Stimulated activated CD4-positive, alpha-beta T cell treated with anti-CD3 and anti-CD28 coated beads, Interleukin-2, amount 100 ng/mL, for 48 hours (primary cell): ENCODE data around the gene PAPSS2.

Source experiments
- DNase-seq, 2 donors: peaks; one replicate each; pipeline ENCODE4 v3.0.0-alpha.2; 2020

PAPSS2 gene

GRCh38 chr10:87672551-87672950 is 12.9 kb downstream of the PAPSS2 start:
- no peak for DNase-seq

DNA sequence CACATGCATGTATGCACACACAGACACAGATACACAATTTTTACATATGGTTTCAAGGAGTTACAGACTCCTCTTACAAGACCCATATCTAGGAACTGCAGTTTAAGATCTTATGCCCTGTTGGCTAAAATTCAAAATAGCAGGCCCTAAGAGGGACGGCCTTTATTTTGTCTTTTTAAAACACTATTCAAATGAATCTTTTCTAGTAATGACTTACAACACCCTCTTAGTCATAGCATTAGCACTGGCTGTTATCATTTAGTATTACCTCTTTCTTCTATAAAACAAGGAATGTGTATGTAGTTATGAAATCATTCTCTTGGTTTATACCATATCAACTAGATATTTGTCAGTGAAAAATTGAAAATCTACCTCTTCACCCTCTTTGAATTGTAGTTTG is 15.3 kb downstream of the PAPSS2 start:
- DNase-seq, result no peak

- DNase-seq, result no peak
These were observed 16.0 kb downstream of the PAPSS2 start for GRCh38 chr10:87675396-87676376.

DNA sequence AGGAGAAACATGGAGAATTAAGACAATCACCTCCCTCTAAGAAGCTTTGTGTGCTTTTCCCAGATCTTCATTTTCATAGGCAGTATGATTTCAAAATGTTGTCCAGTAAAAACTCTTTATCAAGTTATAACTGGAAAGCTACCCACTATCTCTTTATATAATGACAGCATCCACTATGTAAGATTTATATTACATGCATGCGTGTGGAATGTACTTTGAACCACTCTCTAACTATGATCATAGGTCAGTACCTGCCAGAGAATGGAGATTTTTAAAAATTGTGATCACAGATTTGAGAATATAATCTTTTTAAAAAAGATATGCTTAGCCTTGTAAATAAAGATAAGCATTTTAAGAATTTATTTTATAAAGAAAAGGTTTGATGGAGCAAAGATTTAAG is 17.9 kb downstream of the PAPSS2 start:
- DNase-seq, result no peak

DNA sequence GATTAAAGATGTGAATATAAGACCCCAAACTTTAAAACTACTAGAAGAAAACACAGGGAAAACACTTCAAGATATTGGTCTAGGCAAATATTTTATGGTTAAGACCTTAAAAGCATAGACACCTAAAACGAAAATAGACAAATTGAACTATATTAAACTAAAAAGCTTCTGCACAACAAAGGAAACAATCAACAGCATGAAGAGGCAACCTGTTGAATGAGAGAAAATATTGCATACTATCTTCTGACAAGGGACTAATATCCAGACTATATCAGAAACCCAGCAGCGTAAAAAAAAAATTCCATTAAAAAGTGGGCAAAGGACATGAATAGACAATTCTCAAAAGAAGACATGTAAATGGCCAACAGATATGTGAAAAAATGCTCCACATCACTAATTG is 18.6 kb downstream of the PAPSS2 start:
- DNase-seq, result no peak

DNA sequence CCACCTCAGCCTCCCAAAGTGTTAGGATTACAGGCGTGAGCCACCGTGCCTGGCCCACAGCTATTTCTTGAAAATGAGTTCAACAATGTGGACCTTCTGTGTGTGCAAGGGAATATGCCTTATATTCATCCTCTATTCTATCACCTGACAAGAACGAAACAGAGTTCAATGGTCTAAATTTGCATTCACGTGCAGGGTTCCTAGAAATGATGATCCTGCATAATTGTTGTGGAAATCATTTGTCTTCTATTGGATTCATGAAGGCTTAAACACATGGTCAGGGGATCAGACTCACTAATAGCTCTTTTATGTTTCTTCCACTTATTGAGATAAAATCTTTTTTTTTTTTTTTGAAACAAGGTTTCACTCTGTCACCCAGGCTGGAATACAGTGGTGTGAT is 23.7 kb downstream of the PAPSS2 start:
- DNase-seq, result no peak

DNA sequence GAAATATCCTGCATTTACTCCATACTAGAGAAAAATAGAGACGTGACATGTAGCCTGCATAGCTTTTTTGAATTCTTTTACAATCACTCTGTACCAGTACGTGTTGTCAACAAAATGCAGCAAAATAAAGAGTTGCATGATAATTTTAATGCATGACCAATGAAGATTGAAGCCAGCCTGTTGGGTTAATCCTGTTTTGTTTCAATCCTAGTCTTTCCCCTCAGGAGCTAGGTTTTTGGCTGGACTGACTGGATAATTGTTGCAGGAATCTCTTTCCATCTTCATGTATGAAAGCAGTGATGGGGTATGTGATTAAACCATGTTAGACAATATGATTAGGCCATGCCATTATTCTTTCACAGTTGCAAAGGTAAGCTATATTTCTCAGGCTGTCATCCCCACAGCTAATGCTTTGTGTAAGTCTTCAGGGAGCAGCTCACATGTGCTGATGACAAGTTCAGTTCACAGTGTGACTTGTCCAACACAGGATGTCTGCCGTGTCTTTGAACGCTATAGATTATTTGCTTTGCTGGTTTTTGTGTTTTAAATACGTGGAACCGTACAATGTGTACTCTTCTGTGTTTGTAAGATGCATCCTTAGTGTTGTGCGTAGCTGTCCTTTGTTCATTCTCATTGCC is 24.4 kb downstream of the PAPSS2 start:
- DNase-seq, result no peak

DNA sequence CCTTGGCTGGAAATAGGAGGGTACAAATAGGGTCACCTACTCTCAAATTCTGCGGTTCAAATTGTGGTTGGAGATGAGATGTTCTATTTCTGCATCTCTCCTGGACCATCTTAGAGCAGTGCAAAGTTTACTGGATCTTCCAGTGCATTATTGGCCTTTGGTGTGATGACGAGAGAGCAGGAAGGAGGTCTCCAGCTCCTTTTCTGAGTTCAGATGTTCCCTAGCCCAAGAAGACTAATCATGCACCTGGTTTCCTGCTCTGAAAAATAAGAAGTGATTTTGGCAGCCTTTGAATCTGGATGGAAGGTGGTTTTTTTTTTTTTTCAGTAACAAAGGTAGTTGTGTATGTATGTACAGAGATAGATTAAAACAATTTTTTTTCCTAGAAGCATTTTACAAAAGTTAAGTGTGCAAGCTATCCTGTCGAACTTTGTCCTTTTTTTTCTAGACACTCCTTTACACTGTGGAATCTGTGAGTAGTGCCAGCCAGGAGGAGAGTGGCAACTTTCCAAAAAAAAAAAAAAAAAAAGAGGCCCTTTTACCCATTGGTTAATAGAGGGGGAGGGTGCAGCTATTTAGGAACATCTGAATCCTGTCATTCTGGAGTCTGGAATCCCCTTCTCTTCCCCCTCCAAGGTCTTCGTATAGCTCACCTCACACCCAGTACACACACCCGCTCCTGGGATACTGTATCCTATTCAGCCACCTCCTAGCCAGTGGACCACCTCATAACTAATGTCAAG is 26.3 kb downstream of the PAPSS2 start:
- DNase-seq, result no peak

DNA sequence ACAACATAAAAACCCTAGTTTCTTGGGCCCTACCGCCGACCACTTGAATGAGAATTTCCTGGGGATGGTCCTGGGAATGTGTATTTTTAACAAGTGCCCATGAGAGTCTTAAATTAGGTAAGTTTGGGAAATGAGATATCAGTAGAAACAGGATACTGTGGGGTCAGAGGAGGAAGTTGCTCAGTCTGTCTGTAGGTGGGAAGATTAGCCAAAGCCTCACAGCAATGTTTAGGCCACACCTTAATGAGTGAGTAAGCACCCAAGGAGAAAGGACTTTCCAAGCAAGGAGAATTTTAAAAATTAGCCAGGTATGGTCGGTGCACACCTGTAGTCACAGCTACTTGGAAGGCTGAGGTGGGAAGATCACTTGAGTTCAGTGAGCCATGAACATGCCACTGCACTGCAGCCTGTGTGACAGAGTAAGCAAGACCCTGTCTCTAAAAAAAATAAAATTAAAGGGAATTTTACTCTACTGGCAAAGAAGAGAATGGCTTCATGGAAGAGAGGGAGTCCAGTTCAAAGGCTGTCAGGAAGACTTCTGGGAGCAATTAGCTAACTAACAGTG is 31.9 kb downstream of the PAPSS2 start:
- DNase-seq, result no peak

- no peak for DNase-seq
These were observed 33.3 kb downstream of the PAPSS2 start for GRCh38 chr10:87692956-87693484.

GRCh38 chr10:87694011-87694794 is 34.5 kb downstream of the PAPSS2 start:
- no peak for DNase-seq

GRCh38 chr10:87695074-87695473 is 35.4 kb downstream of the PAPSS2 start:
- no peak for DNase-seq

DNA sequence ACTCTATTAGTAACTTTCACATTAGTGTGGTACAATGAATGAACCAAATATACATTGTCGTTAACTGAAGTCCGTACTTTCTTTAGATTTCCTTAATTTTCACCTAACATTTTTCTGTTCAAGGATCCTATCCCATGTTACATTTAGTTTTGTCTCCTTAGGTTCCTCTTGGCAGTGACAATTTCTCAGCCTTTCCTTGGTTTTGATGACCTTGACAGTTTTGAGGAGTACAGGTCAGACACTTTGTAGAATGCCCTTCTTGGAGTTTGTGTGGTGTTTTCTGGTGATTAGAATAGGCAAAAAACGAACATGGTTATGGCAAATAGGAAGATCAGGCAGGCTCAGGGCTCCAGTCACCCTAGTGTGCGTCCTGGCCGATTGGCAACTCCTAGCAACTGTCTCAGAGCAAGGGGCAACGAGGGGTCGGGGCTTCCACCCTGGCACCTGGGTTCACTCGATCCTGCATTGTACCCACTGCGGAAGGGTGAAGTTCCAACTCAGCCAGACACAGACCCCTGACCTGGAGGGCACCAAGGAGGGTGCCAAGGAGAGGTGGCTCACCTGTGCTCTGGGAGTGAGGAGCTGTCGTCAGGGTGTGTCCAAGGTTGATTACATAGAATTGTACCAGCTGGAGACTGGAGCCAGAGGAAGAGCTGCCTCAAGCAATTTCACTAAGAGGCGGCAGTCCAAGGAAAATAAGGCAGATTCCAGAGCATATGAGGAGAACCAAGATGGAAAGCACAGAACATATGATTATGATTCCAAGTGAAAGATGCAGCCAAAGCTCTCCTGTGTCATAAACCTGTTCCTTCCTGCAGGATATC is 37.5 kb downstream of the PAPSS2 start:
- DNase-seq, result no peak

DNA sequence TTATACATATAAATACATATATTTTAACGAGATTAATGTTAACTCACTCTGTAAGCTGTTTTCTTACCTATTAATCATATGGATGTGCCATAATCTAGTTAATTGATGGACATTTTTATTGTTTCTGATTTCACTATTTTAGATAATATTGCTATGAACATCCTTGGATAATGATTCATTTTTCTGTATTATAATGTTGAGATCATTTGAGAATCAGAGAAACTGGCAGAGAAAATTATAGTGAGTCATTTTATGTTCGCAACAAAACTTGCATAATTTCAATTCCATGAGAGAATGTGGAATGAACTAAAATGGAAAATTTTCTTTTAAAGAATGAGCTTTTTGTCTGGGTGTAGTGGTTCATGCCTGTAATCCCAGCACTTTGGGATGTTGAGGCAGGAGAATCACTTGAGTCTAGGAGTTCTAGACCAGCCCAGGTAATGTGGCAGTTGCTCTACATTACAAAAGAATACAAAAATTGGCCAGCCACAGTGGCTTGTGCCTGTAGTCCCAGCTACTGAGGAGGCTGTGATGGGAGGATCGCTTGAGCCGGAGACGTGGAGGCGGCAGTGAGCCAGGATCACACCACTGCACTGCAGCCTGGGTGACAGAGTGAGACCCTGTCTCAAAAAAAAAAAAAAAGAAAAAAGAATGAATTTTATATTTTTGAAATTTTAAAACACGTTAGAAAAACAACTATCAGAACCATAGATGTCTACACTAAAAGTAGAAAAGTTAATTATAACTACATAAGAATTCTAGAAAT is 40.5 kb downstream of the PAPSS2 start:
- DNase-seq, result no peak

GRCh38 chr10:87702260-87702972 is 42.7 kb downstream of the PAPSS2 start:
- no peak for DNase-seq

GRCh38 chr10:87702973-87703294 is 43.3 kb downstream of the PAPSS2 start:
- no peak for DNase-seq

DNA sequence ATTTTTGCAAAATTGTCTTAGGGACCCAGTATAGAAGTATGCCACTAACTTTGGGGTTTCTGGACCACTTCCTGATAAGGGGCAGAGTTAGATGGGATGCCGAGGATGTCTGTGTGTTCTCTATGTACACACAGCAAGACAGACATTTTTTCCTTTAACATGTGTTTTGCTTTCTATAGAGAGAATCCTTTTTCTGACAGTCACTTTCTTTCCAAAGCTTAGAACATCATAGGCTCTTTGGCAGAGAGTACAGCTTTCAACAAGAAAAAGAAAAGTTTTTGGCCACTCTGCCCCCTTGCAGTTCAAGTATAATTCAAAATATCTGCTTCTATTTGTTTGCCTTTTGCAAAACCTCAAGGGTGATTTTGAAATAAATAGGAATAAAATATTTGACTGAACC is 44.1 kb downstream of the PAPSS2 start:
- DNase-seq, result no peak

DNA sequence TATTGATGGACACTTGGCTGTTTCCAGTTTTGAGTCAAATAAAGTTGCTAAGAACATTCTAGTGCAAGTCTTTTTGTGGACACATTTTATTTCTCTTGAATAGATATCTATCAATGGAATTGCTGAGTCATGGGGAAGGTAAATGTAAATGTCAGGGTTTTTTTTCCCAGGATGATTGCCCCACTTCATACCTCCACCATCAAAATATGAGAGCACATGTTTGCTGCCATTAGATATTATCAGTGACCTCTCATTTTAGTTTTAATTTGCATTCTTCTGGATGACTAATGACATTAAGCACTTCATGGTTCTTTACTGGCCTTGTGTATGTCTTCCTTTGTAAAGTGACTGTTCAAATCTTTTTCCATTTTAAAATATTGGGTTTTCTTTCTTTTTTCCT is 45.7 kb downstream of the PAPSS2 start:
- DNase-seq, result no peak

DNA sequence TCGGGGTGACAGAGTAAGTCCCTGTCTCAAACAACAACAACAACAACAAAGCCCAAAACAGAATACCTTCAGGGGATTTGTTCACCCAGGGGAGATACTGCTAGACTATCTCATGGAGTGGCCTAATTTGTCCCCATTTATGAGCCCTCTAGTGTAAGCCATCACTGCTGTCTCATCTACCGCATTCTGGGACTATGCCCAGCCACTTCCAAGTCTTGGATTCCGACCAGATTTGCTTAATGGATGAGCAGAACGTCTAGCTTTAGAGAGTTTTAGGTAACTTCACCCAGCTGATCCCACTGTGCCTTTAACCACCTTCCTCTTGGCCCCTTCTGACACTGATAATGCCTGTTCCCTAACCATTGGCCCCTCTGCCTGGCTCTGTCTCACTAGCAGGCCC is 47.1 kb downstream of the PAPSS2 start:
- no peak for DNase-seq

DNA sequence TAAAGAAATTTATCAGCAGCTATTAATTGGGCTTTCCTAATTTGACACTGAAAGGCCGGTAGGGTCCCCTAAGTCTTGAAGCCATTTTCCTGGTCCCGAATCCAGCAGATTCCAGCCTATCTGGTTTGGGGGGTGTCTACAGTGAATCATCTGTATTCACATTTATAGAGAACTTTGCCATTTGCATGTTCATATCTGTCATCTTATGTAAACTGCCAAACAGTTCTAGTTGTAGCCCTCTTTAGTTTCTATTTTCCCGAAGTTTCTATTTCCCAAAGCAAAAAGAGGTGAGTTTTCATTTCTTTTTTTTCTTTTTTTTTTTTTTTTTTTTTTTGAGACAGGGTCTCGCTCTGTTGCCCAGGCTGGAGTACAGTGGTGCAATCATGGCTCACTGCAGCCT is 47.6 kb downstream of the PAPSS2 start:
- DNase-seq, result no peak
